Midbrain (tissue), 1 donor: Measurements from ENCODE around the gene SPATC1L.
"Not testable (repeated sequence)": the region's sequence is repeated elsewhere in the genome, so short reads cannot be mapped to it uniquely, and the experiment has no call there.

Experiments
- DNase-seq: peaks from one replicate; lab custom pipeline; 2025; lab: John Stamatoyannopoulos, UW

Gene SPATC1L

GRCh38 chr21:46183337-46183909, 836 bp downstream of the SPATC1L start:
- not testable (repeated sequence) for DNase-seq

GRCh38 chr21:46182548-46183336, 1.5 kb downstream of the SPATC1L start:
- no peak for DNase-seq

DNA sequence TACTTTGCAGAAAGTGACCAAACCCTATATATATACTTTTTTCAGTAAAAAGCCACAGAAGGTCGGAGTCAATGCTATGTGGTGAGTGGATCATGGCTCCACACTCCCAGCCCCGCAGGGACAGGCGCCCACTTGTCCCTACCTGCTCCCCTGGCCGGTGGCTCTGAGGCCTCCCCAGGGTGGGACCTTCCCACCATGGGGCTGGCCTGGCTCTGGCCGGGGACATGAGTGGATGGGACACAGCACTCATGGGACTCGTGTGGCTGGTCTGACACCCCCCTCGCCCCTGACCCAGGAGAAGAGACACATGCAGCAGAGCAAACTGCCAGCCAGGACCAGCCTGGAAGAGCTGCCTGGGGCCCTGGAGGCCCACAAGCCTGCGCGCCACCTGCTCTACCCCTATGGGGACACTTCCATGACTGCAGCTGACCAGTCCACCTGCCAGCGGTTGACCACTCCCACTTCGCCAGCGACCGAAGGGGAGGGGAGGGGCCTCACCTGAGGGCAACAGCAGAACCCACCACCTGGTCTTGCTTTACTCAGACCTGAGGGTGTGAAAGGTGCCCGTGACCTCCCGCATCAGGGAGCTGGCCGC, 2.2 kb downstream of the SPATC1L start:
- DNase-seq = no peak

DNA sequence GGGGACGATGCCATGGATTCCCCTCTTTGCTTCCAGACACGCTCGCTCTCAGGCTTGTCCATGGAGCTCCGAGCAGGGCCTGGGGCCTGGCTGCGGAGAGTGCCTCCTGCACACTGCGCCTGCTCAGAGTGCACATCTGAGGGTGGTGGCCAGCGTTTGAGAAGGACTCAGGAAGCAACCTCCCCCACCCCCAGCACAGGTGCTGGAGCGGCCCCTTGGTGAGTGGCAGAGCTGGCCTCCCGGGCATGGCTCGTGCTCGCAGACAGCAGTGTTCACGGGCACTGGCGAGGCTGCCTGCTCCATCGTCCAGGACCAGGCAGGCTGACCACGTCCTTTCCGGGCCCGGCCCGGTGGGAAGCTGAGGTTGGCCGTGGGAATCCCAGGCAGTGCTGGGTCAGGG, 2.8 kb downstream of the SPATC1L start:
- no peak for DNase-seq

DNA sequence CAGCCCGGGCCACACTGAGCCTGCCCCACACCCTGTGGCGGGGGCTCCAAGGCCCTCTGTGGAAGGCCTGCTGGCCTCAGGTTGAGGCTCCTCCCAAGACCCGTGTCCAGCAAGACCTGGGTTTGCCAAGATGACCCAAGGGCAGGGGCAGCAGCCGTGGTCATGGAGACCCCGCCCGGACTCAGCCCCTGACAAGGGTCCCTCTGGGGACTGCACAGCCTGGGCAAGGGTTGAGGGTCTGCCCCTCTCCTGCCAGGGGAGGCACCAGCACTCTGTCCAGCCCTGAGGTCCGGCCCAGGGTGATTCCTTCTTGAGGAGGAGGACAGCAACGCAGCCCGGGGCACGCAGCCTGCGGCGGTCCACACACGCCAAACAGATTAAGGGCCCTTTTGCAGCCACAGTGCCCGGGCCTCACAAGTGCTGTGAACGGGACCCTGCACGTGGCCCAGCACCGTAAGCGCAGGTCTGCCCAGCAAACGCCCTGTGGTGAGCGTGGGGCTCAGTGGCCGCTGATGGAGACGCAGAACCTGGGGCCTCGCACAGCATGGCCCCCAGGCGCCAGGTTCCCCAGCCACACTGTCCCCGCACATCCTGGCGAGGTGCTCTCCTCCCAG, 3.4 kb downstream of the SPATC1L start:
- no peak for DNase-seq

- DNase-seq = no peak
Observed at GRCh38 chr21:46180079-46180722, 4.1 kb downstream of the SPATC1L start.

DNA sequence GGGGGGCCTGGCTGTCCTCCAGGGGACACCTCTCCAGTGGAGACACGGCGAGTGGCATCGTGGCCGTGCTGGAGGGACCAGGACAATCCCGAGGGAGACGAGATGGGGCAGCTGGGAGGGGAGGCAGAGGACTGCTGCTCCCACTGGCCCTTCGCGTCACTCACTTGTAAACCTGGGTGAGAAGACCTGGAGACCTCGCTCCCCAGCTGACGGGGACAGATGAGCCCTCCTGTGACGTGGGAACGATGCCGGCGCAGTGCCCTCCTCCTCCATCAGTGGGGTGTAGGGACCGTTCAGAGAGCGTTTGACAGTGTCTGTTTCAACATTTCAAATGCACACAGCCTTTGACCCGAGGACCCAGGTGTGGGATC, 4.6 kb downstream of the SPATC1L start:
- DNase-seq = no peak

DNA sequence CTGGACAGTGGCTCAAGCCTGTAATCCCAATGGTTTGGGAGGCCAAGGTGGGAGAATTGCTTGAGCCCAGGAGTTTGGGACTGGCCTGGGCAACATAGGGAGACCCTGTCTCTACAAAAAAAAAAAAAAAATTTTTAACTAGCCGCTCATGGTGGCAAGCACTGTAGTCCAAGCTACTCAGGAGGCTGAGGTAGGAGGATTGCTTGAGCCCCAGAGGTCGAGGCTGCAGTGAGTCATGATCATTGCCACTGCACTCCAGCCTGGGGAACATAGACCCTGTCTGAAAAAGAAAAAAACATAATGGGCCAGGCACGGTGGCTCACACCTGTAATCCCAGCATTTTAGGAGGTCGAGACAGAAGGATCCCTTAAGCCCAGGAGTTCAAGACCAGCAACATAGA, 5.3 kb downstream of the SPATC1L start:
- no peak for DNase-seq

GRCh38 chr21:46176443-46177129, 7.7 kb downstream of the SPATC1L start:
- not testable (repeated sequence) for DNase-seq

DNA sequence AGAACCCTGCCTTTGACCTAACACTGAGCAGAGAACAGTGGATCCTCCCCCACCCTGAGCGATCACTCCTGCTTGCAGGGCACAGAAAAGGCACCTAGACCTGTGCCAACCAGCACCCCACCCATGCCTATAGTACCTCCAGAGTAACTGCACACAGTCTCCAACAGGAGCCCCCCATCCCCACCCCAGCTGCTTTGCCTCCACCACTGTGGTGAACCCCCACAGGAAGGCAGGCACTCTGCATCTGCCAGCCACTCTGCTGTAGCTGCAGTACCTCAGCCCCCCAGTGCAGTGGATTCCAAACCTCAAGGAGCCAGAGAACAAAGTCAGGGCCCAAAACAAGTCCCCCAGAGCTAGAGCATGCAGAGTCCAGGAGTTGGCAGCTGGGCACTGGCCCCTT, 10.7 kb downstream of the SPATC1L start:
- no peak for DNase-seq

GRCh38 chr21:46172863-46173528, 11.3 kb downstream of the SPATC1L start:
- DNase-seq = no peak

- DNase-seq = no peak
Observed at GRCh38 chr21:46171996-46172862, 12.0 kb downstream of the SPATC1L start.

- DNase-seq = no peak
Observed at GRCh38 chr21:46171585-46171984, 12.7 kb downstream of the SPATC1L start.

- DNase-seq = not testable (repeated sequence)
Observed at GRCh38 chr21:46170436-46171193, 13.6 kb downstream of the SPATC1L start.

DNA sequence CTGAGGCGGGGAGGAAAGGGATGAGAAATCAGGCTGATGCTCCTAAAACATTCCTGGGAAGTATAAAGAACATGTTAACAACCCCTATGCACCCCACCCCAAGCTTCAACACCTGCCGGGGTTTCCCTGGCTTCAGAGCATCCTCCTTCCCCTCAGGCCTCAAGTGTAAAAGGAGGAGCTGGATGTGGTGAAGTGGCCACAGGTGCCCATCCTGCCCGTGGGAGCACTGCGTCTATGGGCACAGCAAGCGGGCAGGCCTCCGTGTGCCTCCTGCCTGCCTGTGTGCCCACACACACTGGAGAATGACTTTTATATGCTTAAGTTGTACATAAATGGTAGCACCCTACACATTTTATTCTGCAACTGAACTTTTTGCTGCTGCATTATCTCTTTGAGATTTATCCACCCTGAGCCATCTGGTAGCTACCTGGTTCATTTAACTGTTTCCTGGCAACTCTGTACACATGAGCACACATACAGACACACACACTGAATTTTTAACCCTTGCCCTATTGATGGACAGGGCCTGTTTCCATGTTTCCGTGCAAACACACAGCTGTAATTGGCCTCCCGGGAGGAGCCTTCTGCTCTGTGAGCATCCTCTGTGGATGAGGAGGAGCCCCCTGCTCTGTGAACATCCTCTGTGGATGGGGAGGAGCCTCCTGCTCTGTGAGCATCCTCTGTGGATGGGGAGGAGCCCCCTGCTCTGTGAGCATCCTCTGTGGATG, 15.4 kb downstream of the SPATC1L start:
- DNase-seq = no peak

- no peak for DNase-seq
Observed at GRCh38 chr21:46168238-46168637, 16.0 kb downstream of the SPATC1L start.

GRCh38 chr21:46165098-46165497, 19.2 kb downstream of the SPATC1L start:
- DNase-seq = no peak

DNA sequence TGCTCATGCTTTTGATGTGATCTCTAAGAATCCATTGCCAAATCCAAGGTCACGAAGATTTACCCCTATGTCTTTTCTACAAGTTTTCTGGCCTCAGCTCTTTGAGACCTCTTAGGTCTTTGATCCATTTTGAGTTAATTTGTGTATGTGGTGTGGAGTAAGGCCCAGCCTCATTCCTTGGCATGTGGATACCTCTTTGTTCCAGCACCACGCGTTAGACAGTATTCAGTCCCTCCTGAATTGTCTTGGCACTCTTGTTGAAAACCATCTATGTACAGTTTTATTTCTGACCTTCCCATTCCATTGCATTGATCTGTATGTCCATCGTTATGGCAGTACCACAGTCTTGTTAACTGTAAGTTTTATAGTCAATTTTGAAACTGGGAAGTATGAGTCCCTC, 20.9 kb downstream of the SPATC1L start:
- DNase-seq = no peak
